ENCODE results near the gene CAPN2.

CAPN2 gene

DNA sequence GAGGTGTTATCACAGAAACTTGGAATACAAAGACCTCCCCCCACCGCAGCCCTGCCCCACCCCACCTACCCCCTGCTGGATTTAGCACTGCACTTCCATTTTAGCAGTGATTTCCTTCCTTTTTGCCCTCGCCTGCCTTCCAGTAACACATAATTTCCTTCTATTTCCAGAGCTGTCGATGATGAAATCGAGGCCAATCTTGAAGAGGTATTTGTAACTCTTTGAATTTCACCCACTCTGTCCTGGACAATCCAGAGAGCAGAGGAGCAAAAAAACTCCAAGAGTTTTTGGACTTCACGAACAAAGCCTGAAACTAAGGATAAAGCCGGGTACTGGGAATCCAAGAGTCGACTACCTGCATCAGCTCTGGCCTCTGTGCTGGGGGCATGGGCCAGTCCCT, 49.1 kb downstream of the CAPN2 start:
- DNase-seq, result no peak

DNA sequence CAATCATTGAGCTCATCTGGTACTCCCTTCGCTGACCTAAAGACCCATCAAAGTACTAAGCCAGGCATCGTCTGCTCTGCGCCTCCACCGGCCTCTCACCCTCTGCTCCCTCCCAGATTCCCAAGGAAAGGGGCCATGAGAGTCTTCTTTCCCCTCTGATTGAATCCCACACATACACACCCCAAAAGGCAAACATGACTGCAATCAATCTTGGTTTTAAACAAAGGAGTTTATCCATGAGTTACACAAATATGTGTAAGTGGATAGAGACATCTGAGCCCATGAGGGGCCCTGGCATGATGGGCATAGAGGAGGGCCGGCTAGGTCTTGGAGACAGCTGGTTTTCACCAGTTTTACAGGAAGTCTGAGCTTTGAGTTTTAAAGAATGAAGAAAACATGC, 50.9 kb downstream of the CAPN2 start:
- no peak for DNase-seq

DNA sequence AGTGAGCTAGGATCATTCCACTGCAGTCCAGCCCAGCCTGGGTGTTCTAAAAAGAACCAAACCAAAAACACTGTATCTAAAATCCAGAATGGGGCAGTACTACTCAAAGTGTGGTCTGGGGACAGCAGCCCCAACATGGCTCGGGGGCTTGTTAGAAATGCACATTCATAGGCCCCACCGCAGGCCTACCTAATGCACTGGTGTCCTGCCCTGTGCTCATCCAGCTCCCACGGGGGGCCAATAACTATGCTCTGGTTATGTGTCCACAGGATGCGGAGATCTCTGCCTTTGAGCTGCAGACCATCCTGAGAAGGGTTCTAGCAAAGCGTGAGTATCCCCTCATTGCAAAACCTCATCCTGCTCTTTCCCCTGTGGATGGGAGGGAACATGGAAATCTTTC, 51.5 kb downstream of the CAPN2 start:
- DNase-seq, result no peak

DNA sequence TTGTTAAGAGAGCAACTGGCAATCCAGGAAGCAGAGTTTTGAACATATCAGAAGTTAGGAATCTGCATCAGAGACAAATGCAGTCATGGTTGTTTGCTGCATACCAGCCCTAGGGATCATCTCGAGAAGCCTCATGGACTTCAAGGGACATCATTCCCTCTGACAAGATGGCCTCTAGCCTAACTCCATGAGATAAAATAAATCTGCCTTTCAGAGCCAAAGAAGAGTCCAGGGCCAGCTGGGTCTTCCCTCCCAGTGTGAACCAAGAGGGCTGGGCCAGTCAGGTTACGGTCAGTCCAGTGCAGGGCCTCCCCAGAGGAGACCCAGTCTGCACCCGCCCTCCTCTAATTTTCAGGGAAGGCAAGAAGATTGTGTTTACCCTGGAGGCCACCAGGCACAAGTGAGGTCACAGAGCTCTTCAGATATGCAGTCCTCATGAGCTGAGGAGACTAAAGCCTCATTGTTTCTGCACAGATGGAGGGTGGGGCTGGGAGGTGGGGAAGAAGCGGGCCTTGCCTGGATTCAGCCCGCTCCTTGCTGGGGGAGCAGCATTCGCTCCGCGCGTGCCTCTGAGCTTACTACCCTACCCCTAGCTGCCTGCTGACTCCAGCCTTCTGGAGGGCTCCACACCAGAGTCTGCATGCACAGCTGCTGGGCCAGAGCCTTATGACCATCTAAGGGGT, 52.8 kb downstream of the CAPN2 start:
- DNase-seq, result no peak

DNA sequence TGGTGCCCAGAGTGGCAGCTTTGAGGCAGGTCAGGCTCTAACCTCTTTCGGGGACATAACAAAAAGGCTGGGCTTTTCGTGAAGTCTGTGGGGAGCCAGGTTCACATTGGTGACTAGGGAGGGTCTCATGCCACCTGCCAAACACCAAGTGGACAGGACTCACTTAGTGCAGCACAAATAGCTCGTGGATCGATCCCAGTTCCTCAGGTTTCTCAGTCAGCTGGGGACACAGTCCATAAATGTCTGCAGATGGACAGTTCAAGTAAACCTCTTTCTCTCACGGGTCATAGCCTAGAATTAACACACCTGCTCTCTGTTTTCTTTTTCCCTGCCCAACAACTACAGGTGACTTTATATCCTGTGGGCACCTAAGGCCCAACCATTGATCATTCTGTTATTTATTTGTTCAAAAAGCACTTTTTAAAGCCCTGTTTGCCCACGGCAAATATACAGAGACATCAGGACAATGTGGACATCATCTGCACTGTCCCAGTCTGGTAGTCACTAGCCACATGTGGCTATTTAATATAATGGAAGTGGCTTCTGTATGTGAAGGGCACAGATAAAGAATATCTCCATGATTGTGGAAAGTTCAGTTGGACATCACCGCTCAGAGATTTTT, 53.5 kb downstream of the CAPN2 start:
- no peak for DNase-seq

DNA sequence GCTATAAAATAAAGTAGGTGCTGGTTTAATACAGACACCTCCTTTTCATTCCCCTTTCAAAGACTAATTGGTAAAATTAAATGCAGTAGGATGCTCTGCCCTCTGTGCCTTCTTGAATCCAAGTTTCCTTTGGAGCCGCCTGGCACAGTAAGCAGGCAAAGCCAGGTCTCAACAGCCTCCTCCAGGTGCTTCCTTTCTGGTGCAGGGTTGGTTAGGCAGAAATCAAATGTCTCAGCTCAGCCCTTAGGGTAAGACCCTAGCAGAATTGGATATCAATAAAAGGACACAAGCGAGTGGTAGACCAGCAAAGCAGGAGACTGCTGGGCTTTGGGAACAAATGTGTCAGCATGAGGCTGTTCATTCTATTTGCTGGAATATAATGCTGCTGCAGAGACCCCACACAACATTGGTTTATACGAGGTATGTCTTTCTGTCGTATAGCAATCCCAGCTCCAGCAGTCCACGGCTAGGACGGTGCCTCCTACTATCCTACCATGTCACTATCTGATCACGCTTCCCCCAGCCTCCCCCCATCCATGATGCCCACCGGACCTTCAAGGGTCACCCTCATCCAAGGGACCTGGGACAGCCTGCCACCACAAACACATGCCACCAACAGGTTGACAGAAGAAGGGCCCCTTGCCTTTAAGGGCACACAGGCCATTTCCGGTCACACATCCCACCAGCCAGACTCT, 58.4 kb downstream of the CAPN2 start:
- DNase-seq, result no peak

DNA sequence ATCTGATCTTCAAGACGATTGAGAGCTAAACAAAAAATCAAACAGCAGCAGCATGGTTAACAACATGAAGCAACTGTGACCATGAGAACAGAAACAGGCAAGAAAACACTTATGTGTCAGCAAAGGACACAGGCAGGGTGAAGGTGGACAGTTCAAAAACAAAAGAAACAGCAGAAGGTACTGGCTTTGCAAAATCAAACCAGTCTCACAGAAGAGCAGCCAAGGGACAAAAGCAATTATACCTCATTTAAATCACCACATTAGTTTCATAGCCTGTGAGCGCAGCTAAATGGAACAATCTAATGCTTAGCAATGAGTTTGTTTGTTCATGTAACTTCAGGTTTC, 59.1 kb downstream of the CAPN2 start:
- no peak for DNase-seq

DNA sequence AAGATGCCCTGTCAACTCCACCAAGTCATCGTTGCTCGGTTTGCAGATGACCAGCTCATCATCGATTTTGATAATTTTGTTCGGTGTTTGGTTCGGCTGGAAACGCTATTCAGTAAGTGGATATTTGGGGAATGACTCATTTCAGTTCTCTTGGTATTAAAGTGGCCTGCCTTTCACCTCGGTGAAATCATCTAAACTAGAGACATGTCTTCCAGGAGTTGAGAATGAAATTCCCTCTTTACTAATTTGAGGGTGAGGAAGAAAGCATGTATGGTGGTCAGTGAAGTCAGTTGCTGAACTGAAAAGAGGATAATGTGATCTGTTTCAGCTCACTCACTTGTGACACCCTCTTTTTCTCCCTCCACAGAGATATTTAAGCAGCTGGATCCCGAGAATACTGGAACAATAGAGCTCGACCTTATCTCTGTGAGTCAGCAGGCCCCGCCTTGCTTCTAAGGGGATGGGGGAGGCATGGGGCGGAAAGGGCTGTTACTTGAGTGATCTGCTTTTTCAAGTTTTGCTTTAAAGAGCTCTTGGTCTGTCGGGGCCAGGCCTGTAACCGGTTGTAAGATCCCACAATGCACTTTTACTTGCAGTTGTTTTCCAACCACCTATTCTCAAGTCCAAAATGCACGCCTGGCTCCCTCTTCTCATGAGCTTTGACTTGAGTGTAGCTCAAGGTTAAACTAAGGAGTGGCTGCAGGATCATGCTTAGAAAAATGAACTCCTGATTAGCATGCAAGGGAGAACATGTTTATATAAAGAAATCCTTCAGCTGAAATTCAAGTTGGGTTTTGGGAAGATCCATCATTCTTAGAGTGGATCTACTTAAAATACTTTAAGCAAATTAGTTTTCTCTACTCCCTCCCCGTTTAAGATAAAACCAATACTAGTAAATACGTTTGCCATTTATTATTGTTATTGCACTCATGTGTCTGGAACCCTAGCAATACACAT, 59.8 kb downstream of the CAPN2 start:
- peak; percentile 78 for DNase-seq

DNA sequence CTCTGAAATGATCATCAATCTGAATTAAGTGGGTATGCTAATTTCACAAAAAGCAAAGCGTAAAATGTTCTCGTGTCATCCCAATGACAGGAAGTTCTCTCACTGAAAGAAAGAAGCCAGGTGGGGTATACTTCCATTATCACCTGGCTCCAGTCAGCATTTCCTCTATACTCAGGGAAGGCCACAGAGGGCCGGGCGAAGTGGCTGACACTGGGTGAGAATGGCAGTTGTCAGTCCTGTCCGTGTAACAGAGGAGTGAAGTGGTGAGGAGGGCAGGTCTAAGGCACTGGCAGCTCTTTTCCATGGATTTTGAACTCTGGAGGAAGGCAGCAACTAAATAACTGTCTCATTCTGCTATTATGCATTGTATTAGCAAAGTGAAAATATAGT, 60.4 kb downstream of the CAPN2 start:
- DNase-seq, result no peak

DNA sequence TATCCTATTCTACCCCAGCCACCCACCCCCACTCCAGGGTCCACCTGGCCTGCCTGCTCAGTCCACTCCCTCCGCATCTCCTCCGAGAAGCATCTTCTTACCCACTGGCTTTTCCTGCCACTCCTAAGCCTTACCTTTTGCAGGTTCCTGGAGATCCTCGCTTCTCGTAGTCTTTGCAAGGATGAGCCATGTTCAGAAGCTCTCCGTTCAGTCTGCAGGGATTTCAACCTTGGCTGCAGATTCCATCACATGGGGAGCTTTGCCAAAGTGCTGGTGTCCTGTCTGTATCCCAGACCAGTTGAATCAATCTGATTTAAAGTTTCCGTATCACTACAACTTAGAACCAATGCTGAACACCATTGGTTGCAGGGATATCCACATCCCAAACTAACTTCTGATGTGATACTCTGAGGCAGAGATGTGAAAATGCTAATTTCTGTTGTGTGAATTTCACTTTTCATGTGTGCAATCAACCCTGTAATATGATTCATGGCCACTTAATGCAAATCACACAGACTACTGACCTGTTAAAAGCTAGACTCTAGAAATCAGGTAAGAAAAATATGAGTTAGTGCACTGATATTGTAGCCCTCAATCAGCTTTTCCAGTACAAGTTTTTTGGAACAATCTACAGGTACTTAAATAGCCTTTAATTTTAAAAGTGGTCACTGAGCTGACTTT, 61.9 kb downstream of the CAPN2 start:
- DNase-seq, result no peak

DNA sequence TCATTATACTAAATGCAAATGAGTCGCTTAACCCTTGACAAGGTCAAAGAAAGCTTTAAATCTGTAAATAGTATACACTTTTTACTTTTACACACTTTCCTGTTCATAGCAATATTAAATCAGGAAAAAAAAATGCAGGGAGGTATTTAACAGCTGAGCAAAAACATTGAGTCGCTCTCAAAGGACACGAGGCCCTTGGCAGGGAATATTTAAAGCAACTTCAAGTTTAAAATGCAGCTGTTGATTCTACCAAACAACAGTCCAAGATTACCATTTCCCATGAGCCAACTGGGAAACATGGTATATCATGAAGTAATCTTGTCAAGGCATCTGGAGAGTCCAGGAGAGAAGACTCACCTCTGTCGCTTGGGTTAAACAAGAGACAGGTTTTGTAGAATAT, 62.7 kb downstream of the CAPN2 start:
- DNase-seq, result no peak

DNA sequence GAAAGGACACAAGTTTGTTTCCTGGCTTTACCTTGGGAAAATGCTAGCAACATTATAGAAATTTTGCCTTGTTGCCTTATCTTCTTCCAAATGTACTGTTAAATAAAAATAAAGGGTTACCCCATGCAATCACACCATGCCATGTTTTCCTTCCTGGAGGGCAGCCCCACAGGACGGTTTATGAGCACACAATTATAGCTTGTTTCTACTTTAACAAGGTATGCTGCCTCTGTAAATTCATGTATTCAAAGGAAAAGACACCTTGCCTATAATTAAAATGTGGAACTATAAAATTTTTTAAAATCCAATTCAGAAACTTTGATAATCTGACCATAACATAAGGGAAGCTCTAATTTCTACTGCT, 63.4 kb downstream of the CAPN2 start:
- no peak for DNase-seq

DNA sequence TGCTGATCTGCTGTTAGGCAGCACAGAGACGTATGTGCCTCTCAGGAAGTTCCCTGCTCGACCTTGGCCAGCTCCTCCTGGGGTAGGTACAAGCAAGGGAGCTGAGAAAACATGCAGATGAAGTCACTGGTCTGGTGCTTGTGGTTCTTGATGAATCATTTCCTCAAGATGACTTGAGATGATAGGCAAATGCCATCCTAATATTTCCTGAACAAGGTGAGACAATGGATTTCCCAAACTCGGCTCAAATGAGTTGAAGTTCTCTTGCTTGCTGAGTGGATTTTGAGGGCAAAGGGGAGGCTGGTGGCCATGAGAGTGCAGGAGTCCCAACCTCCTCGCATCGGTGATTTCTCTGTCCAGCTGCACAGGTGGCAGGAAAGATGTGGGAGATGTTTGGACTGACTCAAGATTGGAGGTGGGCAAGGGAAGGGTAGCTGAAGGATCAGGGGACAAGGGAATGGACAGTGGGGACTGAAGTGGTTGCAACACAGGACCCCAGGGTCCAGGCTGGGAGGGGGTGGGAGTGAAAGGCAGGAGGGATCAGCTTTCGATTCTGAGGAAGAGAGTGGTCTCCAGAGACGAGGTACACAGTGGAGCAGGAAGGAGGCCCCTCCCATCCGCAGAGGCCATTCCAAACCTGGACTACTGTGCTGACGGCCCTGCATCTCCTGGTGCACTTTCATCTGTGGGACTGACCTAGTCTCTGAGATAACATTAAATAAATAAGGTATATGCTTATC, 63.9 kb downstream of the CAPN2 start:
- DNase-seq, result peak; percentile 80

DNA sequence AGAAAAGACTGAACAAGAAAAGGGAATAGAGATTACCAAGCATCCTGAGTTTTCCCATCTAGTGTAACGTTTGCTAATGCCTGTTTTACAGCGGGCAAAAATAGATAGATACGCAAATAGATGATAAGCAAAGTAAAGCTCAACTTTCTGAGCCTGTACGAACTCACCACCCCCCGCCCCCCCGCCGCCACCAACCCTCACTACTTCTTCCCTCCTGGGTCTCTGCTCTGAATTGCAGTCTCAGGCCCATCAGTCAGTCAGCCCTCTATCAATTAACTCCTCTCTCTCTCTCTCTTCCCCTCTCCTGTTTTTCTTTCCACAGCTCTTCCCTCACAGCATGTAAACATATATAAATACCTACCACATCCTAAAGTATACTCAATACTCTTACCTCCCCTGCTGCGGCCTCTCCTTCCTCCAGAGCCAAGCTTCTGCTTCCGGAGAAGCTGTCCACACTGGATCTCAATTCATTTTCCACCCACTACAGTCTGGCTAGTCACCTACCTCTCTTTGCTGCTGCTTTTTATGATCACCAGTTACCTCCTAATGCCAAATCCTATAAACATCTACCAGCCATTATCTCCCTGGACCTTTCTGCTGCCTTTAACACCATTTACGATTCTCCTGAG, 64.6 kb downstream of the CAPN2 start:
- DNase-seq, result no peak

DNA sequence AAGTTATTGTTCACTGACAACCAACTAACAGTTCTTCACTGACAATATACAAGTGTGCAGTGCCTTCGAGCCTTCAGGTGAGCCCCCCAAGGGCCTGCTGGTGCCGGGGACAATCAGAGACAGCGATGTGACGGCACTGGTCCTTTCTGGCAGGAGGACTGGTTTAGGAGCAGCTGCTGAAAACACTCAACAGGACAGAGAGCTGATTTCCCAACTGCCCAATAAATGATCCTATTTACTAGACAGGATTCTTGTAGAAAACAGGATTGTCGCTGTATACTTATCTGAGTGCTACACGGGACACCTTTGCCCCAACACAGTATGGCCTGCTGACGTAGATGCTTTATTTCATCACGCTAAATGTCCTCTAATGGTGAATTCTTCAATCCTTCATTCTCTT, 68.0 kb downstream of the CAPN2 start:
- DNase-seq, result no peak

DNA sequence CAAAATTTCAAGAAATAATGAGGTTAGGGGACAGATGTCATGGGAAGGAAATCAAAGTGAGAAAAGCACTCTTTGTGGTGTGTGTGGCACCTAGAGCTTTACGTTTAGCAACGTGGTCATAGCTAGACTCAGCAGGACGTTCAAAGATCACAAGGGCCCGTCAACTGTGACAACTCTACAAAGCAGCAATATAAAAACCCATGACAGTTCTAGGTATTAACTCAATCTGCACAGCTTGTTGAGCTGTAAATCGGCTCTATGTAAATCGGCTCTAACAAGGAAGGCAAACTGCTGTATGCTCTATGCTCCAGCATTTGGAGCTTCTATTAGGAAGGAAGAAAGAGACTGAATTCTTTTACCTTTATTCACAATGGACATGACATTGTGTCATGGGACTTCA, 68.6 kb downstream of the CAPN2 start:
- no peak for DNase-seq

DNA sequence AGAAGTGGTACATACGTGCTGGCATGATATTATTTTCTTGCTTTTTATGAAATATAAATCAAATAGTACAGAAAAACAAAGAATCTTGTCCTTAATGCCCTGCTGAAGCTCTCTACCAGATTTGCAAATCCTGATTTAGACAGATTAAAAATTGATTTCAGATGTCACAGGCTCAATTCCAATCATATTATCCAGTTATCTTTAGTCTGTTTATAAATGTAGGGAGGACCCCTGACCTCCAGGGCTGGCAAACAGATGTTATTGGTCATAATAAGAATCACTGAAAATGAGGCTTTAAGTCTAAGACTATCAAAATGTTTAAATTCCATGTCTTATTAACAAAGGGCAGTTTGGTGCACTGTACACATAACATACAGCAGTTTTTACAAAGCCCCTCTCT, 71.3 kb downstream of the CAPN2 start:
- DNase-seq, result no peak

DNA sequence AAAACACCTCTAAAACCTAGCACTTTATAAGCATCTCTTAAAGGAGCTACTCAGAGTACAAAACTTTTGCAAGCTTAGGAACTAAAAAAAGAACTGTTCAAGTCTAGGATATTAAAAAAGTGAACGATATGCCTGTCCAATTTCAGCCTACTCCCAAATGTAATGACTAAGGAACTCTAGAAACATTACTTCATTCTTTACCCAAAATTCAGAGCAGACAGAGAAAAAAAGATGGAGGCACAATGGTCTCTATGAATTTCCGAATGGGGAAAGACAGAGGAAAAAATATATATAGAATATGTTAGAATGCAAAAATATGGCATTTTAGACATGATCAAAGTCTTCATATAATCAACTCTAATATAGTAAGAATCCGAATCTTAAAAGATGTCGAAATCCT, 72.2 kb downstream of the CAPN2 start:
- no peak for DNase-seq

DNA sequence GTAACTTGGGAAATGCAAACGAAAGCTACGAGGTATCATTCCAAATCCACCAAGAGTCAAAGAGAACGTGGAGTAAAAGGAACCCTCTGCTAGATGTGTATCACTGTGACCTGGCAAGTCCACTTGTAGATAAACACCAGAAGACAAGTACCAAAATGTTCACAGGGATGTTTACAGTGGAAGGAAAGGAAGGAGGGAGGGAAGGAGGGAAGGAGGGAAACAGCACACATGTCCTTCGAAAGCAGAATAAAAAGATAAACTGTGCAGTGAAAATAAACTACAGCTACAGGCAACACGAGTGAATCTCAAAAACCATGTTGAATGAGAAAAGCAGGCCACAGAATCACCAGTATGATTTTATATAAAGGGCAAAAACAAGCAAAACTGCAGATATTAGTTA, 73.5 kb downstream of the CAPN2 start:
- no peak for DNase-seq

DNA sequence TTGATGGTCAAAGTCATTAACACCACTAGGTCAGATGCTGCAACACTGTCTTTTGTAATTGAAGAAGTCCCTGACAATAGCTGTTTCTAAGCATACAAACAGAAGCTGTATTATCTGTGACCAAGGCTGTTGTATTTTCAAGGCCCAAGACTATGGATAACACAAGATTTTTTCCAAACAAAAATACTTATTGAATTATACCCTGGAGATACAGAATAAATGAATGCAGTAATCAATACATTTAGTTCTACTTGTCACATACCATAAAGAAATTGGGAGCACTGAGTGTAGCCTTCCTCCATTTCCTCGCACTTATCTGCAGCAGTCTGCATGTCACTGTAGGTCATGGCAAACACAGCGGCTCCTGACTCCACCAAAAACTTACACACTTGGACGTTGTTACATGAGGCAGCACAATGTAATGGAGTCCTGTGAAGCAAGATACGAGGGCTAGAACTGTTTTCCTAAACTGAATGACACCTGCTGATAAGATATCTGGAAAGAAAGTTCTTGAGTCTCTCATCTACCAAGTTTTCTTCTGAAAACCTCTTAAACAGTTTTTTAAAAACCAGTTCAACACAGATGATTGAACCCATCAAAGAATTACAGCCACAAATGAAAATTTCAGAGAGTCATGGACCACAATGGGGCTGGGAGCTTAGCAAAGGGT, 76.5 kb downstream of the CAPN2 start:
- DNase-seq, result no peak

DNA sequence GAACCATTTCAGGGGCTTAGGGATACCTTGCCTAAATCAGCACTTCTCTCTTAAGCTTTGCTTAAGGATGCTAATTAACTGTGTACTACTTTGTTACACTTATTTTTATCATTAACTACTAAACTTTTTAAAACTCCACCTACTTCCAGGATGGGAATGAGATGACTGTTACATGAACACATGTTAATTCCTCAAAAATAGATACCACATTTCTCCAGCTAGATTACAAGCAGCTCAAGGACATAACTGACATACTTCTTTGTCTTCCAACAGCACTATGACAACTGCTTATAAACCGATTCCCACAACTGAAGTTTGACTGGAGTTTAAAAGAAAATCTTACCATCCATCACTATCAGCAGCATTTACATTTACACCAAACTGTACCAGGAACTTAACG, 79.7 kb downstream of the CAPN2 start:
- DNase-seq, result no peak
